ENCODE data around the gene TNF.

The TNF gene

DNA sequence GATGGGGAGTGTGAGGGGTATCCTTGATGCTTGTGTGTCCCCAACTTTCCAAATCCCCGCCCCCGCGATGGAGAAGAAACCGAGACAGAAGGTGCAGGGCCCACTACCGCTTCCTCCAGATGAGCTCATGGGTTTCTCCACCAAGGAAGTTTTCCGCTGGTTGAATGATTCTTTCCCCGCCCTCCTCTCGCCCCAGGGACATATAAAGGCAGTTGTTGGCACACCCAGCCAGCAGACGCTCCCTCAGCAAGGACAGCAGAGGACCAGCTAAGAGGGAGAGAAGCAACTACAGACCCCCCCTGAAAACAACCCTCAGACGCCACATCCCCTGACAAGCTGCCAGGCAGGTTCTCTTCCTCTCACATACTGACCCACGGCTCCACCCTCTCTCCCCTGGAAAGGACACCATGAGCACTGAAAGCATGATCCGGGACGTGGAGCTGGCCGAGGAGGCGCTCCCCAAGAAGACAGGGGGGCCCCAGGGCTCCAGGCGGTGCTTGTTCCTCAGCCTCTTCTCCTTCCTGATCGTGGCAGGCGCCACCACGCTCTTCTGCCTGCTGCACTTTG, at the start of gene TNF:
TNF (plus strand) TSS at position 231 of the 567 bp plus-strand sequence; CDS start at position 408, 177 bp downstream.
- DNase-seq, result peak; percentile 61

DNA sequence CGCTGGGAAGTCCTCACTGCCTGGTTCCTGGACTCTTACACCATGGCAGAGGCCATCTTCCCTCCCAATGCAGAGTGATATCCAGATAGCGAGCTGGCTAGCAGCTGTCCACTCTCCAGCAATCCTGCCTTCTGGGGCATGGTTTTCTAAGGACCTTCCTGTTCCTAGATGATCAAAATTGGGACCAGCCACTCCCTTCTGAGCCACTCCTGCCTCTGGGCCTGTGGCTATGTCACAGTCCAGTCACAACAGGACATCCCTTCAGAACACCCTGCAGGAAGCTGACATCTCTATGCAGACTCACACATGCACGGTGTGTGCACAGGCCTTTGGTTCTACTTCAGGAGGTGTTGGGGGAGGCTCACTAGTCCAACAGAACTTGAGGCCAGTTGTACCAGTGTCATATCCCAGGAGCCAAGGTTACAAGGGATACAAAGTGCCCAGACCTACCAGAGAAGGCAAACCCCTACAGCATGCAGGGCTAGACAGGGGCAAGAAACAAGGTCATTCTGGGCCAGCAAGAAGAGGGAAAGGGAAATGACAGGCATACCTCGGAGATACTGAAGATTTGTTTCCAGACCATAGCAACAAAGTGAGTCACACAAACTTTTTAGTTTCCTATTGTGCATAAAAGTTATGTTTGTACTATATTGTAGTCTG, 49.3 kb upstream of the TNF start:
- DNase-seq, result no peak

DNA sequence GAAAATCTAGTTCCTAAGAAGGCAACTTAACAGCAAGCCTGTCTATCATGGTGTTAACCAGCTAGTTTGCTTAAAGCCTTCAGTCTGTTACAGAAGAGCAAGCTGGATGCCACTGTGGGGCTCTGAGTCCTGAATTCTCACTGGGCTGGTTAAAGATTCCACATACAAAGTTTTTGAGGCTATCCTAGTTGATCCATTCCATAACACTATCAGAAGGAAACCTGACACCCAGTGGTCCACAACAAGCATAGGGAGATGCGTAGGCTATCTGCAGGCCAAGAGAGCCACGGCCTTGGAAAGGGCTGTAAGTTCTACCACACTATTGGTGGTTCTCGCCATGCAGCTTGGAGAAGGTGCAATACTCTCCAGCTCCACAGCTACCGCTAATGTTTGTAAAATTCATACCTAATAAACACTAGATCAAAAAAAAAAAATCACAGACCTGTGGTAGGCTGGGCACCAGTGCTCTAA, 47.0 kb upstream of the TNF start:
- DNase-seq, result no peak

DNA sequence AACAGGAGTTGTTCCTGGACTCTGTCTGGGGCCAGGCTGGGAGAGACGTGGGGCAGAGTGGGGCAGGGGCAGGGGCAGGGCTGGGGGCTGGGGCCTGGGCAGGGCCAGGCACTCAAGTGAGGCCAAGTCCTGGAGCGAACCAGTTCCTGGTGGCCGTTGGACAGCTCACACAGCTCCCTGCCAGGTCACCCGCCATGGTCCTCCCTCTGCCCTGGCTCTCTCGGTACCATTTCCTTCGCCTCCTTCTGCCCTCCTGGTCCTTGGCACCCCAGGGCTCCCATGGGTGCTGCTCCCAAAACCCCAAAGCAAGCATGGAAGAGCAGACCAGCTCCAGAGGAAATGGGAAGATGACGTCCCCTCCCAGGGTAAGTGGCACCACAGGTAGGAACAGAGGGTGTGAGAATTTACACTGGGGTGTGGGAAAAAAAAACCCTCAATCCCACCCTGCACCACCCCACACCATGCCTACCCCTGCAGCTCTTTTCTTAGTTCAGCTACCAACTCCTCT, 46.5 kb upstream of the TNF start, which contains the start of gene MCCD1:
MCCD1 (plus strand) TSS at position 142 of the 508 bp plus-strand sequence; CDS start at position 195, 53 bp downstream.
- no peak for DNase-seq

DNA sequence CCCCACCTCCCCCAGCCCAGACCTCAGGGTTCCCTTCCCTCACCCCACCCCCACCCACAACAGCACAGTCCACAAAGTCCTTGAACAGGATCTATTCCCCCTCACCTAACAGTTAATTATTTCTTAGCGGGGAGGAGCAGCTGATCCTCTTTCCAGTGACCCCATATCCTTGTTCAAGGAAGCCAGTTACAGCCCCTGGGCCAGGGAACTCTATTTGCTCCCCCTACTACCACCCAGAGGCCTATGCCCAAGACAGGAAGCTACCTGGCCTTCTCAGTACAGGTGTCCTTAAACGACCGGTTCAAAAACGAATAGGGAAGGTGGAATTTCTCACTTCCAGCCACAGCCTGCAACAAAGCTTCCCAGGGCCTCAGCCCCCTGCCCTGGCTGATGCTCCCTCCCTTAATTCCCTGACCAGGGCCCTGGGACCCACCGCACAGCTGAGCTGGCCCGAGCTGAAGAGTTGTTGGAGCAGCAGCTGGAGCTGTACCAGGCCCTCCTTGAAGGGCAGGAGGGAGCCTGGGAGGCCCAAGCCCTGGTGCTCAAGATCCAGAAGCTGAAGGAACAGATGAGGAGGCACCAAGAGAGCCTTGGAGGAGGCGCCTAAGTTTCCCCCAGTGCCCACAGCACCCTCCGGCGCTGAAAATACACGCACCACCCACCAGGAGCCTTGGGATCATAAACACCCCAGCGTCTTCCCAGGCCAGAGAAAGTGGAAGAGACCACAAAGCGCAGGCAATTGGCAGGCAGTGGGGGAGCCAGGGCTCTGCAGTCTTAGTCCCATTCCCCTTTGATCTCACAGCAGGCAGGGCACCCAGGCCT, 45.8 kb upstream of the TNF start:
- no peak for DNase-seq

DNA sequence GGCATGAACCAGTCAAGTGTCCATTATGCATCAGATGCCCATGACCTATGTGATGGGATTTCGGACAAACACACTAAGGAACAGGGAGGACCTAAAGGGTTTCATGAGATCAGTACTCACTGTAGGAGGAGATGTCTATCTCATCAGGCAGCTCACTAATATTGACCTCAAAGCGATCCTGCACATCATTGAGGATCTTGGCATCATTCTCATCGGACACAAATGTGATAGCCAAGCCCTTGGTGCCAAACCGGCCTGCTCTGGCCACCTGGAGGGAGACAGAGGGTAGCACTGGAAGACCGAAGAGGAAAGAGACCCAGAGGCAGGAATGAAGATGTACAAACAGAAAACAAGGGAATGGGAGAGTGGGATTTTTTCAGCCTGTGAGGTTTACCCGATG, 44.7 kb upstream of the TNF start:
- DNase-seq, result no peak

DNA sequence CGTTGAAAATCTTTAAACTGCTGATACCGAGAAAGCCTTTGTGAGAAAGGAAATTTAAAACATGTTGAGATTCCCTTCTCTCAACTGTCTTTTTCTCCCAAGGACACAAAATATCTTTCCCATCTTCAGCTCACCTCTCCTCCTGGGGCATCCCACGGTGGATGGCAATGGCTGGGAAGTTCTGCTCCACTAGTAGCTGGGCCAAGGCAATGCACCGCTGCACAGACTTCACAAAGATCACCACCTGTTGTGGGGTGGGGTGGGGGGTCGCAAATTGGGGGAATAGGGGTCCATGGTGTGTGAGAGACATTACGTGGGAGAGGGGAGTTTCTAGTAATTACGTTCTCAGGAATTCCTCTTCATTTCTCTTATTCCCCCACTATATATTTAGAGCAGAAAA, 44.2 kb upstream of the TNF start:
- DNase-seq, result no peak

DNA sequence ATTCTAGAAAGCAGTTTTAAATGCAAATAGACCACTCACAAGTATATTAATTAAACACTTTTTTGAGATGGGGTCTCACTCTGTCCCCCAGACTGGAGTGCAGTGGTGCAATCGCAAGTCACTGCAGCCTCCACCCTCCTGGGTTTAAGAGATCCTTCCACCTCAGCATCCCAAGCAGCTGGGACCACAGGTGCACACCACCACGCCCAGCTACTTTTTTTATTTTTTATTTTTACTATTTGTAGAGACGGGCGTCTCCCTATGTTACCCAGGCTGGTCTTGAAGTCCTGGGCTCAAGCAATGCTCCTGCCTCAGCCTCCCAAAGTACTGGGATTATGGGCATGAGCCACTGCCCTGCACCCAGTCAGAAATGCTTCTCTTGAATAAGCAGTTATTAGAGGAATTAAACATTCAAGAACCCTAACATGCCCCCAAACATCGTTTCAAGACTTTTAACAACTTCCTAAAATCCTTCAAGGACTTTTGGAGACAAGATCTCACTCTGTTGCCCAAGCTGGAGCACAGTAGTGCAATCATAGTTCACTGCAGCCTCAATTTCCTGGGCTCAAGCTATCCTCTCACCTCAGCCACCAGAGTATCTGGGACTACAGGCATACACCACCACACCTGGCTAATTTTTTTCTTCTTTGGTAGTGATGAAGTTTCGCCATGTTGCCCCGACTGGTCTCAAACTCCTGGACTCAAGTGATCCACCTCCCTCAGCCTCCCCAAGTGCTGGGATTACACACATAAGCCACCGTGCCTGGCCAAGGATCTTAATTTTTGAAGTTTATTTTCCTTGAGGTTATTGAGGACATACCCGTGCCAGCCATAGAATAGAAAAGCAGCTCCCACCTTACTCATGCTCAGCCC, 43.4 kb upstream of the TNF start:
- DNase-seq, result no peak

DNA sequence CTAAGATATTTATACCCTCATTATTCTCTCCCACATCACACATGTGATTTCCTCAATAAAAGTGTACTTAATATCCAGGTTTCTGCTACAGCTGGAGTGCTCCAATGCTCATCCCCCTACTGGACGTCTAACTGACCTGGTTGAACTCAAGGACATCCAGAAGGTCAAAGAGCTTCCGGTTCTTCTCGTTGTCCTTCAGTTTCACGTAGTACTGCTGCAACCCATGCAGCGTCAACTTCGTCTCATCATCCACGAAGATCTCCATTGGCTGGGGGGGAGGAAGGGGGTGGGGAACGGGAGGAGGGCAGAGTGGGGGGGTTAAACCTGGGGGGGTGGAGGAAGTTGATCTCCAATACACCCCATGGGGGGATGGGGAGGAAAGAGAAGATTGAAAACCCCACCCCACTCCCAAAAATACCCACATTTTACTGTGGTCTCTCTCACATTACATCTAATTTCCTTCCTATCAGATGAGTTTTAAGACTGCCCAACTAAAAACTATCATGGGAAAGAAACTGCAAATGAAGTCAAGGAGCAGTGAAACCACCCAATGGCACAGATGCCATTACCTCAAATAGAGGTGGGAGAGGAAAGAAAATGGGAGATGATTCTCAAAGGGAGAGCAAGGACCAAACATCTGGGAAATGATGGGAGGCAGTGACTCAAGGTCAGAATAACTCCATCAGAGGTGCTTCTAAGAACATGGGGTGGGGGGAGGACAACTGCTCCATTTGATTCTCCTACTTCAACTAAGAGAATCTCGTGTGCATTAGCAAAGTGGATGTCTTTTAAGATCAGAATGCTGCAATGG, 42.5 kb upstream of the TNF start:
- DNase-seq, result no peak

DNA sequence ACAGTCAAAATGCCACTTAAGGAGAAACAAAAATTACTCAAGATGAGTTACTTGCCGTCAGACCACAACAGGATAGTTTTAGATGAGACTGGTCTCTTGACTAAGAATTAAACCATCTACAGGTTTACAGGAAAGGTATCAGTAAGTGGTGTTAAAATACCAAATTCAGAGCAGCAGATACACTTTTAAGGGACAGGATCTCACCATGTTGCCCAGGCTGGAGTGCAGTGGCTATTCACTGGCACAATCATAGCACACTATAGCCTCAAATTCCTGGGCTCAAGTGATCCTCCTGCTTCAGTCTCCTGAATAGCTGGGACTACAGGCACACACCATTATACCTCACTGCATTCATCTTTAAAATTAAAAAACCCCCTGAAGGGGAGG, 41.9 kb upstream of the TNF start:
- no peak for DNase-seq

DNA sequence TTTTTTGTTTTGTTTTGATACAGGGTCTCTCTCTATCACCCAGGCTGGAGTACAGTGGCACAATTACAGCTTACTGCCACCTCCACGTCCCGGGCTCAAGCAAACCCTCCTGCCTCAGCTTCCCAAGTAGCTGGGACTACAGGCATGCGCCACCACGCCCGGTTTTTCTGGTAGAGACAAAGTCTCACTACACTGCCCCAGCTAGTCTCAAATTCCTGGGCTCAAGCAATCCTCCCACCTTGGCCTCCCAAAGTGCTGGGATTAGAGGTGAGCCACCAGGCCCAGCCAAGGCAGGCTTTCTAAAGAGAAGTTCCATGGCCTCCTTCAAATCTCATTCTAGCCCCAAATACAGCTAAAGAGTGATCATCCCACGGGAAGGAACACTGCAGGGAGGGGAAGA, 41.4 kb upstream of the TNF start:
- DNase-seq, result no peak

DNA sequence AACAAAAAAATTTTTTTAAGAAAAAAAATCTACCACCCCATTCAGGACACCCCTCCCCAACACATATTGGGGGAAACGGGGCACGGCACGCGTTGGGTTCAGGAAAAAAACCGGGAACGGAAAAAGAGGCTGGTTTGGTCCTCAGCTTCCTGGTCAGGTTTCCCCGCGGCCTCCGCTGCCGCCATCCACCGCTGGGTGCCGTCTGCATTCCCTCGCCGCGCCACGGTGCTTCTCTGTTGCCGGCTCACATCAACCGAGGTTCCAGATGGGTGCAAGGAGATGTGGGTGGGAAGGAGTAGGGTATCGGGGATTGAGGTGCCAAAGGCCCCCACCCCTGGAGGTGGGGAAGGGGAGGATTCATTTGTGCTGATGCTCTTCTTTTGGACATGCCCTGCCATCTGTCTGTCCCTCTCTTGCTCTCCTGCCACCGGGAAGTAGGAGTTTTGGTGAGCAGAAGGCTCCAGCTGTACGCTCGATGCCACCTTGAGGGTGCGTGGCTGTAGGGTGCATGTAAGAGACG, 40.8 kb upstream of the TNF start:
- no peak for DNase-seq

DNA sequence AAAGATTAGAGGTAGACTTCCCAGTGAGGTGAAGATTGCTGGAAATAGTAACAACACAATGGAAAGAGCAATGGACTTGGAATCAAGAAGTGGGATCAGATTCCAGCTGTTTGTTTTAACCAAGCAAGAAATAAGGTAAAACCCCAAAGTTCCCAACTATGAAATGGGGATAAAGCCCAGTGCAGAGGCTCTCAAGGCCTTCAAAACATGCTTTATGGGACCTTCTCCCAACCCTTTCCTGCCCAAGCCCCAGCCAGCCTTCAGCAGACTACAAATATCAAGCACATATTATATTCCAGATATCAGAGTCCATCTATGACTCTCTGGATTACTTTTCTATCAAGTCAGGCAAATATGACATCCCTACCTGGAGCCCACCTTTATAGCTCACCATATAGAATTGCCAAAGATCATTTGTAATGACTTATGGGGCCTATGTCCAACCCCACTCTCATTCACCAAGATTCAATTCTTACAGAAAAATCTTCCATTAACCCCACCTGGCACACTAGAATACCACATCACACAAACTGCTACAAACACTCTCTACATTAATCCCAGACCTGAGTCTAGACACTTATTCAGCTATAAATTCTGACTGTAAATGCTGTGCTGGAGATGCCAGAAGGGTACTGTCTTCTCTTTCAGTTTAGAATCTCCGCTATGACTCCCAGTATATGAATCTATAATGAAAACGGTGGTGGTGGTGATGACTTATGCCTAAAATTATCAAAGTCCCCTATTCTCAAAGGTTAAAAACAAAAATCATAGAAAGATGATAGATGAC, 39.6 kb upstream of the TNF start:
- no peak for DNase-seq

DNA sequence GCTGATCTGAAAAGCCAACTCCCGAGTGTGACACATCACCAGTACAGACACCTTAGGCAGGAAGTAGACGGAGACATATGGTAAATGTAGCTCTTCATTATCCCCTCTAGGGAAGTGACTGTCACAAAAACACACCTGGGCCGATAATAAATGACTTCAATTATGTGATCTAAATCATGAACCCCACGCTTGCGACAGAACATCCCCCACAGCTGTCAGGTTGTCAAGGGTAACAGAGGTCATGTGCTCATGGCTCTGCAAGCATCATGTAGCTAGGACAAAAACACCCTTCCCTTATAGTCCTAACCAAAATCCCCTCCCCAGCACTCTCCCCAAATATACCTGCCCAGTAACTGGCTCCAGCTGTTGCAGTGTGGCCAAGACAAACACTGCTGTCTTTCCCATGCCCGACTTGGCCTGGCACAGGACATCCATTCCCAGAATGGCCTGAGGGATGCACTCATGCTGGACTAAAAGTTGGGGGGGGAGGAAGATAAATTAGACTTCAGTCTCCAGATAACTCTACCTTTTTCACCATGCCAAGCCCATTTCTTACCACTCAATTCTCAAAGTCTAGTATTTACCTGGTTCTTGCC, 36.5 kb upstream of the TNF start:
- DNase-seq, result no peak

DNA sequence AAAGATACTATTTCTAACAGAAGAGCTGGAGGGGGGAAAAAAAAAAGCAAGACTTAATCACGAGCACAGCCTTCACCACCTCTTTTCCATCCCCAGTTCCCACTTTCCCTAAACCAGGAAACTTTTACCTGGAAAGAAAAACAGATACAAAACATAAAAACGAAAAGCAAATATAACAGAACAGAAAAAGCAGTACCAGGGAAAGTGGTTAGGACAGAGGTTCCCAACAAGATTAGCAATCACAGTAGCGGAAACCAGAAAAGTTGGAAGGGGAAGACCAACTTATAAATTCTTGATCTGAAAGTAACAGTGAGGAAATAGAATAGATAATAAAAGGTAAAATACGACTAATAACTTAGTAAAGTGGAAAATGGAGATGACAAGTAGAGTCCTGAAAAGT, 34.7 kb upstream of the TNF start:
- no peak for DNase-seq

DNA sequence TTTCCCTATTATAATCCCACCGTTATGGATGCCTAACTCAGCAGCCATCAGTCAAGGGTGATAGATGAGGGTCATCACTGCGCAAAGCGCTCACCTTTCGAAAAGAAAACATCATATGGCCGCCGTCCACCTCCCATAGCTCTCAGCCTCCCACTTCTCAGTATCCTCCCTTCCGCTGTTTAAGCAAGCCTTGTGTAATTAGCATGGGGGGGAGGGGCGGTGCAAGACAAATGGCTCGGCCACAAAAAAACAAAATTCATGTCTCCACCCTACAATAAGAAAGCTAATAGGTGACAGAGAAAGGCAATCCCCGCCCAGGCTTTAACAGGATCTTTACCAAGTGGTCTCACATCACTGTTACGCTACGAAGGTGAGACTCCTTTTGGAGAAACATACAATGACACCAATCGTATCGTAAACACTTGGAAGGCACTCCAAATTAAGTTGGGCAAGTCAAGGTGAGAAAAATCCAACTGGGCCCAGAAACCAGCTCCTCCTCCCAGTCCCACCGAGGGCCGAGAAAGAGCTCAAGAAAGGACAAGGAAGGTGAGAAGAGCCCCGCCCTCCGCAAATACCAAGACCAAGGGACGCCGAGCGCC, 34.2 kb upstream of the TNF start:
- DNase-seq, result peak; percentile 69

DNA sequence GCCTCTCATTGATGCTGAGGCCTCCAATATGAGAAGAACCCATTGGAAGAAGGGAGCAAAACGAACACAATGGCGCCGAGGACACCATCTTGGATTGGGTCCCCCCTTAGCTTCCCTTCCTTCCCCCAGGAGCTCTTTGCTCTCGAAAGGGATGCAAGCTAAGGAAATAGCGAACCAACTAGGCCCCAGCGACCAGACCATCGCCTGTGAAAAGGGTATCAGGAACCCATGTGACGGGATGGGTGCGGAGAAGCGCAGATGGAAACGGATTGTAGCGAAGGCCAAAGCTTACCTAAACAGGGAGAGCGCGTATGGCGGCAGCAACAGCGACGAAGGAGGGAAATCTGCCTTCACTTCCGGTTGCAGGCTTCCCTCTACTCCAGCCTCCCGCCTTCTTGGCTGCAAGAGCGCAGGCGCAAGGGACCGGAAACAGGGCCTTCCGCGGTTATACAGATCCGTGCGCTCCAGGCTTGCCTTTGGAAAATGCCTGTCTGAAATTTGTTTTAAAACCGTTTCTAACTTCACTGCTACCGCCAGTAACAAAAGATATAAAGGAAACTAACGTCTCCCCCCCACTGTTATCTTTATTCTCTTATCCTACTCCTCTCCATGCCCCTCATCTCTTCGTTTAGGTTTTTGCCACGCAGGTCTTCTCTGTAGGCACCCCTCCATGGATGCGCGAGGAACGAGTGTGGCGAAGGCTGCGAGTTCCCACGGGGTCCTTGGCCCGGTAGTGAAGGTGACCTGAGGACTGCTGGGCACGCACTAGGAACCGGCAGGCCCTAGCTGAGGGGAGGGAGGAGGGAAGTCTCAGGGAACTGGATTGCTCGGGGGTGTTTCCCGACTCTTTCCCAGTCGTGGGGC, 33.5 kb upstream of the TNF start, which contains the start of gene DDX39B:
DDX39B (minus strand) TSS at position 346 of the 864 bp plus-strand sequence. CDS start 1,471 bp downstream, outside the sequence.
- peak; percentile 88 for DNase-seq

DNA sequence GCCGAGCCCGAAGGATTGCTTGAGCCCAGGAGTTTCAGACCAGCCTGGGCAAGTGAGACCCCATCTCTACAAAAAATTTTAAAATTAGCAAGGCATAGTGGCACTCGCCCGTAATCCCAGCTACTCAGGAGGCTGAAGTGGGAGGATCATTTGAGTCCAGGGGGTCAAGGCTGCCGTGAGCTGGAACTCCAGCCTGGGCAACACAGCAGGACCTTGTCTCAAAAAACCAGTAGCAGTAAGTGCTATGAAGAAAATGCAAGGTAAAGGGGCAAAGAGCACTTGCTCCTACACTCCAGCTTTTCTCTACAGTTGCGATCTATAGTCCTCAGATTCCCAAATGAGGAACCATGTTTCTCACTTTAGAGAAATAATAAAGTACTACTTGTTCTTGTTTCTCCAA, 31.7 kb upstream of the TNF start:
- no peak for DNase-seq

DNA sequence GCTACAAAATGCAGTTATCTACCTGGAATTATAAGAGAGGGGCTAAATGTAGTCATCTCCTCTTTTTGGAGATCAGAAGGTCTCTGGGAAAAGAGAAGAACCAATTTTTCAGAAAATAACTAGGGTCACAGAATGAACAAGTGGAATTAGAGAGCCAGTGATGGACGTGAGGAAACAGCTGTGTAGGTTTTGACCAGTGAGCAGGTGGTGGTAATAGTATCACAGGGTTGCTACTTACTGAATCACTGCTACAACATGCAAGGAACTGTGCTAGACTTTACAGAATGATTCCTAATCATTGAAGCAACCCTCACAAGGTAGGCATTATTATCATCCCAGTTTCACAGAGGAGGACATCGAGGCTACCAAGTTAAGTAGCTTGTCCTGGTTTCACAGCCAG, 30.7 kb upstream of the TNF start:
- no peak for DNase-seq

All from activated CD4-positive, CD25-positive, alpha-beta regulatory T cell treated with anti-CD3 and anti-CD28 coated beads, Interleukin-2, amount 50 U/mL, for 72 hours (primary cell).